ENCODE results near the gene STIM1.
A peak's percentile ranks its signal among the peaks of the same experiment; 100 is the strongest.
"Not testable (repeated sequence)": the region's sequence is repeated elsewhere in the genome, so short reads cannot be mapped to it uniquely, and the experiment has no call there.

The STIM1 gene

DNA sequence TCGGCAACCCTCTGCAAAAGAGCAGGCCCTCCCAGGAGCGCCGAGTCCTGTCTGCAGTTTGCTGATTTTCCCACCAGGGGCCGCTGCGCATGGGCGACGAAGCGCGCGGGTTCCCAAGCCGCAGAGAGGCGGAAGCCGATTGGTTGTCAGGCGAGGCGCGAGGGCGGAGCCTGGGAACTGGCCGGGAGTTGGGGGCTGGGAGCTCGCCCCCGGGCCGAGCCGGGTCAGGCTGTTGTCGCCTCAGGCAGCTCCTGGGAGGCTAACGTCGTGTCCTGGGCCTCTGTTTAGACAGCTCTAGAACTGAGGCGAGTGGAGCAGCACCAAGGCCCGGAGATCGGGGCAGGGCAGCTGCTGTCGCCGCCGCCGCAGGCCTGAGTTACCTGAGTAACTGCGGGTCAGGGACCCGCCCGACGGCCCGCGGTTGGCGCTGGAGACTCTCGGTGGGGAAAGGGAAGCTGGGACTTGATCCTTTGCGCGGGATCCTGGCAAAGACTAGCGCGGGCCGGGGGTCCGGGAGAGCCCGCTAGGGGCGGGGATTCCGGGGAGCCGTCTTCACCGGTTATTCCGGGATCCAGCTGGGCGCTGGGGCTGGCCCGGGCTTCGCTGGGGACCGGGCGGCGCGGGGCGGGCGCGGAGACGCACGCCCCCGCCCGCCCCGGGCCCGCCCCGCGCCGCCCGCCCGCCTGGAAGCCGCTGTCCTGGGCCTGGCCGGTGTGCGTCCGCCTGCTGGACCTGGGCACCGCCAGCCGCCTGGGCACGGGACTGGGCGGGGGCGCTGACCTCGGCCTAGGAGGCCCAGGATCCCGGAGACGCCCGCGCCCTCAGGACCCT lies at the start of gene STIM1:
Gene STIM1, plus strand, starts transcription at position 688 of the 831 bp plus-strand sequence. CDS start 607 bp downstream, outside the sequence.
- no peak for TF ChIP-seq ZNF274 (IDR thresholded peaks at IDR 0.05; ENCODE audit: low read depth, low read length)
- peak within 1 kb of the TSS; percentile 93 for H3K4me3 ChIP-seq (ENCODE audit: low read length)

- no peak for TF ChIP-seq ZNF274 (IDR thresholded peaks at IDR 0.05; ENCODE audit: low read depth, low read length)
- H3K4me3 ChIP-seq (ENCODE audit: low read length): peak within 1 kb of the TSS; percentile 67
Measured at GRCh38 chr11:3807909-3808860, 47.3 kb upstream of the STIM1 start, which contains the start of gene PGAP2. Gene PGAP2, plus strand, starts transcription at chr11:3808560. Its CDS starts 2,700 bp downstream, at chr11:3811260.

DNA sequence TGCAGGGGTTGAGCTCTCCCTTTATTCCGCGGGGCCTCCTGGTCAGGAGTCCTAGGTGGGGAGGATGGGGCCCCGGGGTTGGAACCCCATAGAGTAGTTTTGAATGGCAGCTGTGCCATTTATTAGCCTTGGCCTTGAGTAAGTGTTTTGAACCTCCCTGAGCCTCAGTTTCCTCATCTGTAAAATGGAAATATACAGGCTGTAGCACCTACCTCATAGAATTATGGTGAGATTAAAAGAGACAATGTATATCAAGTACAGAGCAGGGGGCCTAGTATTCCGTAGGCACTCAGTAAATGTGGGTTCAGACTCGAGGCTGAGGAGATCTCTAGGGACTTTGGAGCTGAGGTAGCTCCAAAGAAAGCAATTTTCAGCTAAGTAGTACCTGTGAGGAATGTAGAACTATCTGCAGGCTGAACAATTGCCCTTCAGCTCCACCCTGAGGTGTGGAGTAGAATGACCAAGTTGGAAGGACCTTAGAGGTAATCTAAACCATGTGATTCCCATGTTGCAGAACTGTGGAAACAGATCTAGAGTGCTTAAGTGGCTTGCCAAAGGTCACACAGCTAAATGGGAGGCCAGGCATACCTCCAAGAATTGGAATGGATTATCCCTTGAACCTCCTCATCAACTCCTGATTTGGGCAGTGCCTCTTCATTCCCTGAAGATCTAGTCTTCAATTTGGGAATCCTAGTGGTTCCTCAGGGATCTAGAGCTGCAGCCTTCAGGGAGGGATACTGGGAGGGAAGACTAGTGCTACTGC lies 46.4 kb upstream of the STIM1 start:
- H3K4me3 ChIP-seq (ENCODE audit: low read length): peak overlapping the region; percentile 67
- TF ChIP-seq ZNF274 (IDR thresholded peaks at IDR 0.05; ENCODE audit: low read depth, low read length): no peak

- no peak for TF ChIP-seq ZNF274 (IDR thresholded peaks at IDR 0.05; ENCODE audit: low read depth, low read length)
- H3K4me3 ChIP-seq (ENCODE audit: low read length): no peak overlapping the region
Measured at GRCh38 chr11:3809624-3809928, 45.9 kb upstream of the STIM1 start.

- H3K4me3 ChIP-seq (ENCODE audit: low read length): no peak overlapping the region
- TF ChIP-seq ZNF274 (IDR thresholded peaks at IDR 0.05; ENCODE audit: low read depth, low read length): no peak
Measured at GRCh38 chr11:3810446-3810845, 45.0 kb upstream of the STIM1 start.

DNA sequence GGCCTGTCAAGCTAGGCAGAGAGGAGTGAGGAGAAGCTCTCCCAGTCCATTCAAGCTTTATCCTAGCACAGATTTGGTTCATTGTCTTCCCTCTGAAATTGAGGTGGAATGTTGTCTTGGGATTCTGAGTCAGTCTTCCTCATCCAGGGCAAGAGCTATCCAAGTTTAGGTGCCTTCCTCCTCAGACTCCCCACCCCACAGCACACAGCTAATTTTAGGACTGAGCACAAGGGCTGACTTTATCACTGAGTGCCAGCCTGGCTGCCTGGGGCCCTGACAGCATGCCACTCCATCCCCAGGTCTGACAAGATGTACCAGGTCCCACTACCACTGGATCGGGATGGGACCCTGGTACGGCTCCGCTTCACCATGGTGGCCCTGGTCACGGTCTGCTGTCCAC lies 44.5 kb upstream of the STIM1 start:
- TF ChIP-seq ZNF274 (IDR thresholded peaks at IDR 0.05; ENCODE audit: low read depth, low read length): no peak
- H3K4me3 ChIP-seq (ENCODE audit: low read length): no peak overlapping the region

- H3K4me3 ChIP-seq (ENCODE audit: low read length): not testable (repeated sequence)
Measured at GRCh38 chr11:3814832-3815231, 40.6 kb upstream of the STIM1 start.

DNA sequence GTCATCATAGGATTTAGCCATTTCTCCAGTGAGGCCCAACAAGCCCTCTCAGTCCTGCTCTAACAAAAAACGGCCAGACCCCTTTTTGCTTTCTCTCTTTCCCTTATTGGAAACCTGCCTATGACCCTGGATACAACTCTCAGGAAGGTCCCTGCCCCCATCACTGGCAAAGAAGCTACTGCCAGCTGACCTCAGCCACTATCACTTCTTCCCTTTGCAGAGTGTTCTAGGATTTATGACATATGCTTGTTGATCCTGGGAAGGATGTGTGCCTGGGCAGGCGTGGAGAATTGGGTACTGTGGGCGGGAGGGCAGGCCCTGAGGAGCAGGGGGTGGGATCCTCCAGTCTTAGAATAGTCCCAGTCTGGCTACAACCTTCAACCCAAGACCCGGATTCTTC lies 39.6 kb upstream of the STIM1 start:
- no peak overlapping the region for H3K4me3 ChIP-seq (ENCODE audit: low read length)
- TF ChIP-seq ZNF274 (IDR thresholded peaks at IDR 0.05; ENCODE audit: low read depth, low read length): no peak

DNA sequence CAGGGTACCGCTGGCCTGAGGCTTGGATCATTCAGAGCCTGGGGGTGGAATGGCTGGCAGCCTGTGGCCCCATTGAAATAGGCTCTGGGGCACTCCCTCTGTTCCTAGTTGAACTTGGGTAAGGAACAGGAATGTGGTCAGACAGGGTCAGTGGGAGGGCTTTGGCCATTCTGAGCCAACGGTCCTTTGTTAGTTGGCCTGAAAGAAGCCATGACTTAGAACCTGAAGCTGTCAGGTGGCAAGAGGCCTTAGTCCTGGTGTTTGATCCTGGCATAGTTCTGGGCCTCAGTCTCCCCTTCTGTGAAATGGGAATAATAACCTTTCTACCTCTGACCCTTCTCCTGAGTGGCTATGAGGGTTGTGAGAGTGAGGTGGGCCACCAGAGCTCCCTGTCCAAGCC lies 38.8 kb upstream of the STIM1 start:
- H3K4me3 ChIP-seq (ENCODE audit: low read length): no peak overlapping the region
- no peak for TF ChIP-seq ZNF274 (IDR thresholded peaks at IDR 0.05; ENCODE audit: low read depth, low read length)

DNA sequence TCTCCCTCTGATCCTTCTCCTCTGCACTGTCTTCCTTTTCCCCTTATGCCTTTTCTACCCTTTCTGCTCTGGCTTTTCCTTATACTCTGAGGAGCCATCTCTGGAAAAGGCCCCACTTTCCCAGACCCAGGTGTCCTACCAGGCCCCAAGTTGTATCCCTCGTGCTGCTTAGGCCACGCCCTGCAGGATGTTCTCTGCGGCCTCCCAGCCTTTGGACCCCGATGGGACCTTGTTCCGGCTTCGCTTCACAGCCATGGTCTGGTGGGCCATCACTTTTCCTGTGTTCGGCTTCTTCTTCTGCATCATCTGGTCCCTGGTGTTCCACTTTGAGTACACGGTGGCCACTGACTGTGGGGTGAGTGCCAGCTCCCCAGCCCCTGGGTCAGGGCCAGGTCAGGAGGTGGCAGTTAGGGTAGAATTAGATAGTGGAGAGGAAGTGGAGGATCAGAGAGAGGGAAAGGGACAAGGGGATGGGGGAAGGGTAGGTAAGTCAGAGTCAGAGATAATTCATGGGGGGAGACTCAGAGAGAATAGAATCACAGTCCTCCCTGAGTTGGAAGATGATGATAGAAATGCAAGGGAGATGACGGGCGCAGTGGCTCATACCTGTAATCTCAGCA lies 38.2 kb upstream of the STIM1 start:
- no peak for TF ChIP-seq ZNF274 (IDR thresholded peaks at IDR 0.05; ENCODE audit: low read depth, low read length)

GRCh38 chr11:3820971-3821370 lies 34.5 kb upstream of the STIM1 start:
- TF ChIP-seq ZNF274 (IDR thresholded peaks at IDR 0.05; ENCODE audit: low read depth, low read length): no peak
- no peak overlapping the region for H3K4me3 ChIP-seq (ENCODE audit: low read length)

More for the DNA sequence above, 38.2 kb upstream of the STIM1 start:
- no peak overlapping the region for H3K4me3 ChIP-seq (ENCODE audit: low read length)

GRCh38 chr11:3822312-3822711 lies 33.2 kb upstream of the STIM1 start:
- TF ChIP-seq ZNF274 (IDR thresholded peaks at IDR 0.05; ENCODE audit: low read depth, low read length): no peak
- H3K4me3 ChIP-seq (ENCODE audit: low read length): no peak overlapping the region

- TF ChIP-seq ZNF274 (IDR thresholded peaks at IDR 0.05; ENCODE audit: low read depth, low read length): no peak
- H3K4me3 ChIP-seq (ENCODE audit: low read length): no peak overlapping the region
Measured at GRCh38 chr11:3823303-3823702, 32.2 kb upstream of the STIM1 start.
